NAMALWA (cell line): ENCODE measurements around the gene ENOX1.

Experiments used
- DNase-seq: peaks from one replicate; pipeline ENCODE4 v3.0.0-alpha.2; 2015; ENCODE audit warnings: low spot score

Gene ENOX1

GRCh38 chr13:43785650-43786471 lies 911 bp downstream of the ENOX1 start:
- no peak for DNase-seq

- DNase-seq: no peak
Measured at GRCh38 chr13:43785261-43785649, 1.5 kb downstream of the ENOX1 start.

GRCh38 chr13:43784496-43784895 lies 2.3 kb downstream of the ENOX1 start:
- no peak for DNase-seq

DNA sequence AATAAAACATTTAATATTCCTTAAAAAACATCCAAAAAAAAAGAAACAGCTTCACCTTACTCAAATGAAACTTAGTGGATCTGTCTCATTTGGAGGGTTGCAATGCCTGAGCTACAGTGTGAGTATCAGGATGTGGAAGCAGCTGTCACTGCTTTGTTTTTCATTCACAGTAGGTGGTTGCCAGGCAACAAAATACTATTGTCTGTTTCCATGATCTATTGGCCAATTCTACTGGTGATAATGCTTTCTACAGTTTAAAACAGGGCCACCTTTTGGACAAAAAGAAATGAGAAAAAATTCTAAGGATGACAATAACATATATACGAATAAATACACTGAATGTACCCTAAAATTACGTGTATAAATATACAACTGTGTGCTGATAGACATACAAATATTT lies 3.0 kb downstream of the ENOX1 start:
- DNase-seq: peak; percentile 39

- no peak for DNase-seq
Measured at GRCh38 chr13:43782686-43783085, 4.1 kb downstream of the ENOX1 start.

DNA sequence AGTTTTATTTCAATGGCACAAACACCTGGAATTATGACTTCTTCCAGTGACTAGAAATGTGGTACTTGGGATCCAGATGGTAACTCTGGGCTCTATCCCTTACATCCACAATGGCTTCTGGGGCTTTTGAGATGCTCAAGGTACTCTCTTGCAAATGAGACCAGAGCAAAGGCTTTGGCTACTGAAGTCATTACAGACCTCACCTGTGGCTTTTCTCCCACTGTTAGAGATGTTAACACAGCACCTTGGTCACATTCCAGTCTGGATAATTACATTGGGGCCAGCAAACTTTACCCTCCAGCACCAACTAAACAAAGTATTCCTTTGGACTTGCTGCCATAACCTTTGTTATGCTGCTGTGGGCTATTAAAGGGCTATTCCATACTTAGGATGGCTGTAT lies 6.1 kb downstream of the ENOX1 start:
- no peak for DNase-seq

- no peak for DNase-seq
Measured at GRCh38 chr13:43776501-43777079, 10.2 kb downstream of the ENOX1 start.

GRCh38 chr13:43776006-43776405 lies 10.8 kb downstream of the ENOX1 start:
- no peak for DNase-seq

DNA sequence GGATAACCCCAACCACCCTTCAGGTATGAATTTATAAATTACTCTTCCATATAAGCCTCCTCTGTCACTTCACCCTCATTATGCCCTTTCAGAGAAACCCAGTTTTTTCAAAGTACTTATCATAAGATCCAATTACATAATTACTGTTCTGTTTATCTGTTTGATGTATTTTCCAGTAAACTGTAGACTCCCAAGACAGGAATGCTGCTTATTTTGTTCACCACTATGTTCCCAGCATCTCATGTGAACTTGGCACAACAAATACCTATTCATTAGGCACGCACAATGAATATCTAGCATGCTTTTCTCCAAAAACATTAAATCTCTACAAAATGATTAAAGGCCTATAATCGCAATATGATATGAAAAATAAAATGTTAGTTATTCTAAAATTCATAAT lies 13.2 kb downstream of the ENOX1 start:
- DNase-seq: no peak

DNA sequence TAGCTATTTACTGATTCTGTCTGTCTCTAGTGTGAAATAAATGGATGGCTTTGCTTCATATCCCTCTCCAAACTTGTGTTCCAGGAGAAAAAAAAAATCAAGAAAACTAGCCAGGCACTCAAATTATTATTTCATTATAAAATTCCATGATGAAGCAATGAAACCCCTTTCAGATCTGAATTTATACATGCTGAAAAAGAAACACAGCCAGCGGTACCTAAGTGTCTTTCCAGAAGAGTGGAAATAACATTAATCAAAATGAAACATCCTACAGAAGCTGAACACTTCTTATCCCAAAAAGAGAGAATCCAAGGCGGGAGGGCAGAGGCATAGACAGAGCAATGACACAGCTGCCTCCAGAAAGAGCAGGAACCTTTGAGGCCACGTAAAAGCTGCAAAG lies 15.9 kb downstream of the ENOX1 start:
- no peak for DNase-seq

DNA sequence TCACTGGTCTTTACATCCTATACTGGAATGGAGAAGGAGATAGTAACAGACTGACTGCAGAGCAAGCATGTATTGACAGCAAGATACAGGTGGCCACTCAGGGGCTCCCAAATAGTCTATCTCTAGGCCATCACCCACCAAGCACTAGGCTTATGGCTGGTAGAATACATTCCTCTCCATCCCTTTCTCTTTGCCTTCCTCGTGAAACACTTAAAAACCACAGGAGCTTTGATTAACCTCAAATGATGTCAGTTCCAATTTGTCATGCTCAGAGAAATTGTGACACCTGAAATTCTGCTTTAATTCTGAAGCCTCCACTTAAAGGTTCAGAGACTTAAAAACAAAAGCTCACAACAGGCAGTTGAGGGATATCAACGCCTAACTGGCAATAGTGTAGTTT lies 17.2 kb downstream of the ENOX1 start:
- DNase-seq: no peak

GRCh38 chr13:43767341-43767931 lies 19.3 kb downstream of the ENOX1 start:
- no peak for DNase-seq

- DNase-seq: no peak
Measured at GRCh38 chr13:43766725-43767124, 20.0 kb downstream of the ENOX1 start.

- DNase-seq: no peak
Measured at GRCh38 chr13:43764349-43764748, 22.4 kb downstream of the ENOX1 start.

DNA sequence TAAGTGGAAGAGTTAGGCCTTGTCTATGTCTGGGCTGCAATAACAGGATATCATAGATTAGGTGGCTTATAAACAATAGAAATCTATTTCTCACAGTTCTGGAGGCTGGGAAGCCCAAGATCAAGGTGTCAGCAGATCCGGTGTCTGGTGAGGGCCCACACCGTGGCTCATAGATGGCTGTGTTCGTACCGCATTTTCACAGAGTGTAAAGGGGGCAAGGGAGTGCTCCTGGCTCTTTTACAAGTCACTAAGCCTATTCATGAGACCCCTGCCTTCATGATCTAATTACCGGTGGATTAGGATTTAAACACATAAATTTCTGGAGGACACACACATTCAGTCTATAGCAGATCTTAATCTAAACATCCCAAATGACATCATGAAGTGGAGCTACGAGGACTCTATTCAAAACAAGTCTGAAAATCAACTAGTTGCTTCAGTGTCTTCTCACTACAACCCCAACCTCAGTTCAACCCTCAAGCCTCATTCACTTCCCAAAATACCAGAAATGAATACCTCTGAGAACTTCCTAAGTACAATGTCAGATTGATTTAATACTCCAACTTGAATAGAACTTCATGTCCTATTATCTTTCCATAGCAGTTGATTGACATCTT lies 23.5 kb downstream of the ENOX1 start:
- no peak for DNase-seq

DNA sequence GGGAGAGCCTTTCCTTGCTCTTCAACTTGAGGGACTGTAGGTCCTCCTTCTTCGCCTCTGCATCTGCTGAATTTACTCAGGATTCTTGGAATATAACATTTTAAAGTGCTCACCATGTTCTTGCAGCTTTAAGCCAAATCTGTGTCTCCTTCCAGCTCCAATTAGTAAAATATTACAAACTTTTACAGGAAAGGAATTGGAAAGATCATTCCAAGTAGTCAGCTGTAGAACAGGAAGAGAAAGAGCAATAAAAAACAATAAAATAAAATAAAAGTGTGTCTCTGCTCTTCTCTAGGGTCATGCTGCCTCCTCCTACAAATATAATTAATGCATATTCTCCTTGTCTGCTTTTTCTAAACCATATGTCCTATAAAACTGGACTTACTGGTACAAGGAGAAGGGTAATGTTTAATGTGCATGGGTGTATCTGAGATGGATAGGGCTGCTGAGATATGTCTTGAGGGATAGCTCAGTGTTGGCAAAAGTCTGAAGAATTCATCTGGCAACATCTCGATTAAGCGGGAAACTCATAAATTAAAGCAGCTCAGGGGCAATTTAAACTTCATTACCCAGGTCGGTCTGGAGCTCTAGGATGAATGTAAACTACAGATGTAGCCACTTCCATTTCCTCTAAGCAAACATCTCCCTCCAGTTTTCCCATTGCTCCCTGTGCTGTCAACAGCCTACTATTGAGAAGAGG lies 25.0 kb downstream of the ENOX1 start:
- DNase-seq: no peak

- no peak for DNase-seq
Measured at GRCh38 chr13:43760257-43760656, 26.5 kb downstream of the ENOX1 start.

DNA sequence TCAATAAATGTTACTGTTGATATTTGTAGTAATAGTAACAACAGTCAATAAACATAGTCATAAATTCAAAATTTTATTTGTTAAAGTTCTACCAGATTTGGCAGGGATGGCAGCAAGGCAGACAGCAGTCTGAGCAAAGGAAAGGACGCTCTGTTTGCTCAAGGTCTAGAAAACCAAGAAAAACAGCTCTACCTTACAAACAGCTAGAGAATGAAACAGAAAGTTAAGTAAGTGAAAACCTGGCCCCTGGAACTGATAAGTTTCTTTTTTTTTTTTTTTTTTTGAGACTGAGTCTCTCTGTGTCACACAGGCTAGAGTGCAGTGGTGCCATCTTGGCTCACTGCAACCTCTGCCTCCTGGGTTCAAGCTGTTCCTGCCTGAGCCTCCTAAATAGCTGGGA lies 27.9 kb downstream of the ENOX1 start:
- no peak for DNase-seq

DNA sequence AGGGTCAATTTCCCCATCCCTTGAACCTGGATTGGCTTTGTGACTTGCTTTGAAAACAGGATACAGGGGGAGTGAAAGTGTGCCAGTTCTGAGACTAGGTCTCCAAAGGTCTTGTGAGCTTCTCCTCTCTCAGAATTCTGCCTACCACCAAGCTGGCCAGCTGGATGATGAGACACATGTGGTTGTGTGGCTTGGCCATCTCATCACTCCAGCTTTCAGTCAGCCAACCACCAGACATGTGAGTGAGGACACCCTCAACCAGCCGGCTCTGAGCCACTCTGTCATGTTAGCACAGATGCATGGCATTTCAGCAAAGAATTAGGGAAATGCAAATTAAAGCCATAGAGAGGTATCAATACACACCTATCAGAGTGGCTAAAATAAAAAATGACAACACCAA lies 29.5 kb downstream of the ENOX1 start:
- DNase-seq: no peak

DNA sequence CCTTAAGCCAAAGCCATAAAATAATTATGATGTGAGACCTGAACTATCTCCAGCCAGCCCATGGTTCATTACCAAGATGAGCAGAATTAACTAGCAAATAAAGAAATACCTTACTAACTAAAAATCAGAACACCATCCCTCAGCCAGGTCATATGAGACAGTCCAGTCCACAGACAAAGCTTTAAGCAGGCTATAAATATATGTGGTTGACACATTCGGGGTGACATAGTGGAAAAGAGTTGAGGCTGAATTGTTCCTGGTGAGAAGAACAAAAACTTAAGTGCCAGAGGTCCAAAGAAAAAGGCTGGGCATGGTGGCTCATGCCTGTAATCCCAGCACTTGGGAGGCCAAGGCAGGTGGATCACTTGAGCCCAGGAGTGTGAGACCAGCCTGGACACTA lies 30.9 kb downstream of the ENOX1 start:
- DNase-seq: no peak

GRCh38 chr13:43751624-43752023 lies 35.1 kb downstream of the ENOX1 start:
- no peak for DNase-seq

- no peak for DNase-seq
Measured at GRCh38 chr13:43749503-43749902, 37.3 kb downstream of the ENOX1 start.
